Dendritic cell treated with granulocyte-macrophage colony-stimulating factor and Interleukin-4, amounts not matched to agents 40 ng/mL and 50 ng/mL, for 4 days (primary cell): Measurements from ENCODE around the gene S100G.

Experiments
- H3K27ac Mint-ChIP-seq: one replicate; pipeline ENCODE4 v1.8.0; 2022; ENCODE audit warnings: mild to moderate bottlenecking, mixed read lengths
- H3K27me3 Mint-ChIP-seq: one replicate; pipeline ENCODE4 v1.8.0; 2022; ENCODE audit warnings: mild to moderate bottlenecking, mixed read lengths
- H3K36me3 Mint-ChIP-seq: one replicate; pipeline ENCODE4 v1.8.0; 2022; ENCODE audit warnings: low read depth, mixed read lengths
- H3K4me1 Mint-ChIP-seq: one replicate; pipeline ENCODE4 v1.8.0; 2022; ENCODE audit warnings: low read depth, mixed read lengths
- H3K4me3 Mint-ChIP-seq: one replicate; pipeline ENCODE4 v1.8.0; 2022; ENCODE audit warnings: mild to moderate bottlenecking, moderate library complexity, mixed read lengths
- H3K9me3 Mint-ChIP-seq: one replicate; pipeline ENCODE4 v1.8.0; 2022; ENCODE audit warnings: mixed read lengths
- intact Hi-C: fragments of 100-400 bp; cut with micrococcal nuclease; formaldehyde crosslinking; loops from one replicate; pipeline ENCODE4 v1.15.0; 2022

S100G gene

GRCh38 chrX:16629909-16630308 lies 20.0 kb upstream of the S100G start:
- H3K4me3 Mint-ChIP-seq: no peak overlapping the region
- H3K9me3 Mint-ChIP-seq: no peaks in the 10 kb centered on the region
- intact Hi-C loops: no loop called here
- H3K27ac Mint-ChIP-seq: no peak overlapping the region
- H3K36me3 Mint-ChIP-seq: peaks cover 24% of the 10 kb centered on the region
- H3K4me1 Mint-ChIP-seq: no peaks in the 10 kb centered on the region
- H3K27me3 Mint-ChIP-seq: no peaks in the 10 kb centered on the region

DNA sequence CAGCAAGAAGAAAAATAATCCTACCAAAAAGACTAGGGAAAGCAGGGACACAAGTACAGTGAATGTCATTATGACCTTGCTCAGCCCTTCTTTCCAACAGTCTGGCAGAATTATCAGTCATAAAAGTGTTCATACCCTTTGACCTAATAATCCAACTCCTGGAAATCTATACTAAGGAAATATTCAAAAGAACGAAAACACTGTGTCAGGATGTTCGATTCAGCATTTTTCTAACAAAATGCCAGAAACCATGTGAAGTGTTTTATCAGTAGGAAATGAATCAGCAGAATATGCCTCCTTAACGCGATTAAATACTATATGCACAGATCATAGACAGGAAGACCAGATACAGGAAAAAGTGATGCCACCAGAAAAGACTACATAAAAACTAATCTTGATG lies 16.2 kb upstream of the S100G start:
- Mint-ChIP-seq H3K4me1 (no peaks in the 10 kb centered on the region), H3K36me3 (peaks cover 27% of the 10 kb centered on the region), H3K27me3 (no peaks in the 10 kb centered on the region), H3K9me3 (no peaks in the 10 kb centered on the region), H3K4me3 (no peak overlapping the region), H3K27ac (no peak overlapping the region)
- intact Hi-C loops: no loop called here

DNA sequence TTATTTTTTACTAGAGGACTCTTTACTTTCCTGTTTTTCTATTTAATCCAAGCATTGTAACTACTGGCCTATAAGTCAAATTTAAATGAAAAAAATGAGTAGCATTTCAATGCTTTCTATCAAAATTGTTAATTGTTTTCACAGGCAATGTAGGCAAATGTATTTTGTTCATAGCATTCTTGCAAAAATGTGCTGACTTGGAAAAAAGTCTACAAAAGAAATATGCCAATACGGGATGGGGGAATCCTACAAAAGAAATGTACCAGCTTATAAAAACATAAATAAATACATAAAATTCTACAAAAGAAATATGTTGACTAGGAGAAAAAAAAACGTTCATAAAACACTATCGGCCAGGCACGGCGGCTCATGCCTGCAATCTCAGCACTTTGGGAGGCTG lies 14.9 kb upstream of the S100G start:
- Mint-ChIP-seq H3K36me3 (peaks cover 27% of the 10 kb centered on the region), H3K4me1 (no peaks in the 10 kb centered on the region), H3K27me3 (no peaks in the 10 kb centered on the region), H3K27ac (no peak overlapping the region), H3K9me3 (no peaks in the 10 kb centered on the region), H3K4me3 (no peak overlapping the region)
- intact Hi-C loops: no loop called here

DNA sequence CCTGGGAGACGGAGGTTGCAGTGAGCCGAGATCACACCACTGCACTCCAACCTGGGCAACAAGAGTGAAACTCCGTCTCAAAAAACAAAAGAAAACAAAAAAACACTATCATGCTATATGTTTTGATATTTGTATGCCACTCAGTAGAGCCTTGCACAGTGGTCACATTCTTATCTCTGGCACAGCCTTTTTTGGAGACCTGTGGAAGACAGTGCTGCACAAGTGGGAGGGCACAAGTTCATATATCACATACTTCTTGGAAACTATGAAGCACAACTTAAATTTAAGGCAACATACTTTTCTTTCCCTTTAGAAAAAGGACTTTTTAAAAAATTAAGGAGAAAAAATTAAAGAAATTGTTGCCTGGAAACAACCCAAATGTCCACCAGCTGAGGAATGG lies 14.4 kb upstream of the S100G start:
- H3K27ac Mint-ChIP-seq: no peak overlapping the region
- no peaks in the 10 kb centered on the region for H3K9me3 Mint-ChIP-seq
- no peaks in the 10 kb centered on the region for H3K27me3 Mint-ChIP-seq
- intact Hi-C loops: no loop called here
- peaks cover 26% of the 10 kb centered on the region for H3K36me3 Mint-ChIP-seq
- no peak overlapping the region for H3K4me3 Mint-ChIP-seq
- H3K4me1 Mint-ChIP-seq: no peaks in the 10 kb centered on the region

DNA sequence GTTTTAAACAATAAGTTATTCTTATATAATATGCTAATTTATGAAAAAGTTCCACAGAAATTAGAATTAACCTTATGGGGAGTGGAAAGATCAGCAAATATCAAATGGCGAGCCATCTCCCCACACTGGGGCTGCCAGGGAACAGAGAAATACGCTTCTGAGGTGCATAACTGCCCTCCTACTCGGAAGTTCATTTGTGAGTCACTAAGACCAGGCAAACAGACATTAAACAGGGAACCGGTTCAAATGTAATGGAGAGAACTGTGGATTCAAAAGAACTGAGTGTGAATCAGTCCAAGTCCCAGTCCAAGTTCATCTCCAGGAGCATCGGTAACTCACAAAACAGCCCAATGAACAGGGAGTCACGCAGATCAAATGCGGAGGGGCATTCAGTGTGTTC lies 11.4 kb upstream of the S100G start:
- H3K27me3 Mint-ChIP-seq: no peaks in the 10 kb centered on the region
- no peak overlapping the region for H3K4me3 Mint-ChIP-seq
- H3K4me1 Mint-ChIP-seq: peaks cover 2% of the 10 kb centered on the region
- no peaks in the 10 kb centered on the region for H3K9me3 Mint-ChIP-seq
- intact Hi-C loops: no loop called here
- H3K36me3 Mint-ChIP-seq: peaks cover 19% of the 10 kb centered on the region
- no peak overlapping the region for H3K27ac Mint-ChIP-seq

GRCh38 chrX:16639966-16640365 lies 10.0 kb upstream of the S100G start:
- Mint-ChIP-seq H3K4me3 (no peak overlapping the region), H3K9me3 (no peaks in the 10 kb centered on the region), H3K27ac (no peak overlapping the region), H3K27me3 (no peaks in the 10 kb centered on the region), H3K36me3 (peaks cover 19% of the 10 kb centered on the region), H3K4me1 (peaks cover 6% of the 10 kb centered on the region)
- intact Hi-C loops: no loop called here

DNA sequence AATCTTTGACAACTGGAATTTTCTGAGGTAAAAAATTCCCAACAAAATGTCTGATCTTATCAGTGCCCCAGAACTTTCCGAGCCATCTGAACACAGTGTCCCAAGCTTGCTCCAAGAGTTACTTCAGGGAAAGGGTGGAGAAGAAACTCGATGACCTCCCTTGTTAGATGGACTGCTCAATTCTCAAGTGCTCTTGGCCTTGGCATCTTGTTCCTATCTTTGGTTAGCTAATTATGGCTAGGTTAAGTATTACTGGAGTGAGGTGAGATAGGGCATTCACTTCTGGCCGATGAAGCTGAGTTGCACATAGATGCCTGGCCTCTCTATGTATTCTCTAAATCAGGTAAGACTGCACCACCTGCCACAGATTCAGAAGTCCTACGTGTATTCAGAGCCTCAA lies 9.1 kb upstream of the S100G start:
- H3K36me3 Mint-ChIP-seq: peaks cover 19% of the 10 kb centered on the region
- H3K27ac Mint-ChIP-seq: no peak overlapping the region
- H3K4me1 Mint-ChIP-seq: peaks cover 6% of the 10 kb centered on the region
- H3K9me3 Mint-ChIP-seq: no peaks in the 10 kb centered on the region
- no peaks in the 10 kb centered on the region for H3K27me3 Mint-ChIP-seq
- H3K4me3 Mint-ChIP-seq: no peak overlapping the region
- intact Hi-C loops: no loop called here

DNA sequence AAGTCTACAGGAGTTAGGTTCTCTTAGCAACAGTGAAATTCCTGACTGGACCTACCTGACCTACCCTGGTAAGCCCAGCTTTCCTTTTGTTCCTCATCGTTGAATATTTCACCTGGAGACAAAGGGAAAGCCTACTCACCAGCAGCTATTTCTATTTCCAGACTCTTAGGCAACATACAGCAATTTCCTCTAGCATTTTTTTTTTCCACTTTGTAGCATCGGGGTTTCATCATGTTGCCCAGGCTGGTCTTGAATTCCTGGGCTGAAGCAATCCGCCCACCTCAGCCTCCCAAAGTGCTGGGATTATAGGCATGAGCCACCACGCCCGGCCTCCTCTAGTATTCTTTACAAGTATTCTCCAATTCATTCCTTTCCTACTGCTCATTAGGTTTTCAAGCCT lies 6.8 kb upstream of the S100G start:
- Mint-ChIP-seq H3K36me3 (peaks cover 16% of the 10 kb centered on the region), H3K27ac (no peak overlapping the region), H3K4me3 (no peak overlapping the region), H3K4me1 (peaks cover 6% of the 10 kb centered on the region), H3K9me3 (no peaks in the 10 kb centered on the region), H3K27me3 (no peaks in the 10 kb centered on the region)
- intact Hi-C loops: no loop called here

DNA sequence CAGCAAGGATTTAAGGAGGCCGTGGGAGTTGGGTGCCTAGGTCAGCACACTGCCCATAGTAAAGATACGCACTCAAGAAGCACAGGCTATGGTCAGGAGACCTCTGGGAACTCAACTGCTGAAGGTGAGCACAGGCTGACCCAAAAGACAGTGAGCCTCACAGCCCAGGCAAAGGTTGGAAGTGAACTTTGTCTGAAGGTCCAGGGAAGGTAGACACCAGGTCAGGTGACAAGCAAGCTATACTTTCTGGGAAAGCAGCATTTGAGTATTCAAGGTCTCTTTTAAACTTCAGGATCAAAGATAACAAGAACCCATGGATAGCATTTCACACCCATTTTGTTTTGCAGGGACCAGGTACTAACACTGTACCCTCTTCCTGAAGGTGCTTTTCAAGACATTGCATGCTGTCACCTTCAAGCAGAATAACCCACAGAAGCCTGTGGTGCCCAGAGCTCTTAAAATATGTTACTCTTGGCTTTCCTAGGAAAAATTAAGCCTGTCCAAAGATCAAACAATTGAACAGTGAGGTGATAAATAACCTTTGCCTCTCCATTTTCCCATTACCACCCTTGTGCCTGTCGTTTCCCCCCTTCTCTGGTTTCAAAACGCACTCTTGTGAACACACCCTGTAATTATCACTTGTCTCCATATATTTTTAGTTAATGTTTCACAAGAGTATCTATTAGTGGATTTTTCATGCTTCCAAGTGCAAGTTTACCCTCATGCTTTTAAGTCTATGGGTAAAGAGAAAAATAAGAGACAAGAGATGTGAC lies 3.4 kb upstream of the S100G start:
- no peak overlapping the region for H3K4me3 Mint-ChIP-seq
- H3K9me3 Mint-ChIP-seq: no peaks in the 10 kb centered on the region
- no peaks in the 10 kb centered on the region for H3K27me3 Mint-ChIP-seq
- intact Hi-C loops: no loop called here
- H3K4me1 Mint-ChIP-seq: peaks cover 6% of the 10 kb centered on the region
- H3K27ac Mint-ChIP-seq: no peak overlapping the region
- peaks cover 5% of the 10 kb centered on the region for H3K36me3 Mint-ChIP-seq

- H3K27ac Mint-ChIP-seq: no peak overlapping the region
- no peaks in the 10 kb centered on the region for H3K4me1 Mint-ChIP-seq
- H3K36me3 Mint-ChIP-seq: peaks cover 5% of the 10 kb centered on the region
- H3K4me3 Mint-ChIP-seq: no peak overlapping the region
- H3K27me3 Mint-ChIP-seq: no peaks in the 10 kb centered on the region
- intact Hi-C loops: no loop called here
- H3K9me3 Mint-ChIP-seq: no peaks in the 10 kb centered on the region
Measured at GRCh38 chrX:16651391-16652024, 1.6 kb downstream of the S100G start.

DNA sequence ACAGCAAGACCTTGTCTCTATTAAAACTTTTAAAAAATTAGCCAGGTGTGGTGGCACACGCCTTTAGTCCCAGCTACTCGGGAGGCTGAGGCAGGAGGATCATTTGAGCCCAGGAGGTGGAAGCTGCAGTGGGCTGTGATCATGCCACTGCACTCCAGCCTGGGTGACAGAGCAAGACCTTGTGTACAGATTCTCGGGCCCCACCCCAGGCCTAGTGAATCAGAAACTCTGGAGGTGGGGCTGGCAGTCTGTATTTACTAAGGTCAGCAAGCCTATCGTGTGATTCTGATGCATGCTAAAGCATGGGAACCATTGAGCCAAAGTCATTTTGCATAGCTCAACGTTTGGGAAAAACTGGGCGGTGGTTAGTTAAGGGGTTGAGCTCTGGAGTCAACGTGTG lies 3.5 kb downstream of the S100G start:
- no peak overlapping the region for H3K4me3 Mint-ChIP-seq
- H3K4me1 Mint-ChIP-seq: no peaks in the 10 kb centered on the region
- no peaks in the 10 kb centered on the region for H3K9me3 Mint-ChIP-seq
- peaks cover 6% of the 10 kb centered on the region for H3K36me3 Mint-ChIP-seq
- no peaks in the 10 kb centered on the region for H3K27me3 Mint-ChIP-seq
- H3K27ac Mint-ChIP-seq: no peak overlapping the region
- intact Hi-C loops: no loop called here

DNA sequence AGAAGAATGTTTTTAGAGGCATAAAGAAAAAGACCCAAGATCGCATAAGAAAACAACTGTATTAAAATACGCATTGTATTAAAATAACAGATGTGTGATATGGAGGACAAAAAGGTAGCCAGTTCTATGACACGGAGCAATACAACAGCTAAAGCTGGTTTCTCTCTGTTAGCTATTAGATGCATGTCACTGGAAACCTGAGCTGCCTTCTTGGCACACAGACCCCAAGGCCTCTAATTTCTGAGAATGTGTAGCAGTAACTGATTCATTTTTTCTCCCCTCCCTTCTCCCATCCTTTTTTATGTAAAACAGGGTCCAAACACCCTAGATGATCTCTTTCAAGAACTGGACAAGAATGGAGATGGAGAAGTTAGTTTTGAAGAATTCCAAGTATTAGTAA lies 4.1 kb downstream of the S100G start:
- peaks cover 9% of the 10 kb centered on the region for H3K36me3 Mint-ChIP-seq
- no peak overlapping the region for H3K4me3 Mint-ChIP-seq
- no peaks in the 10 kb centered on the region for H3K9me3 Mint-ChIP-seq
- no peak overlapping the region for H3K27ac Mint-ChIP-seq
- no peaks in the 10 kb centered on the region for H3K4me1 Mint-ChIP-seq
- H3K27me3 Mint-ChIP-seq: no peaks in the 10 kb centered on the region
- intact Hi-C loops: no loop called here

GRCh38 chrX:16658284-16658683 lies 8.3 kb downstream of the S100G start:
- Mint-ChIP-seq H3K27ac (no peak overlapping the region), H3K4me3 (no peak overlapping the region), H3K4me1 (no peaks in the 10 kb centered on the region), H3K9me3 (no peaks in the 10 kb centered on the region), H3K36me3 (peaks cover 14% of the 10 kb centered on the region), H3K27me3 (no peaks in the 10 kb centered on the region)
- intact Hi-C loops: no loop called here

GRCh38 chrX:16659321-16659720 lies 9.4 kb downstream of the S100G start:
- no peak overlapping the region for H3K27ac Mint-ChIP-seq
- no peaks in the 10 kb centered on the region for H3K9me3 Mint-ChIP-seq
- no peaks in the 10 kb centered on the region for H3K27me3 Mint-ChIP-seq
- H3K36me3 Mint-ChIP-seq: peaks cover 25% of the 10 kb centered on the region
- intact Hi-C loops: no loop called here
- H3K4me1 Mint-ChIP-seq: no peaks in the 10 kb centered on the region
- no peak overlapping the region for H3K4me3 Mint-ChIP-seq

GRCh38 chrX:16661495-16661894 lies 11.5 kb downstream of the S100G start:
- Mint-ChIP-seq H3K9me3 (no peaks in the 10 kb centered on the region), H3K27me3 (no peaks in the 10 kb centered on the region), H3K27ac (no peak overlapping the region), H3K4me1 (no peaks in the 10 kb centered on the region), H3K36me3 (peaks cover 44% of the 10 kb centered on the region), H3K4me3 (no peak overlapping the region)
- intact Hi-C loops: no loop called here
